ENCODE data around the gene NFATC2IP.

DNA sequence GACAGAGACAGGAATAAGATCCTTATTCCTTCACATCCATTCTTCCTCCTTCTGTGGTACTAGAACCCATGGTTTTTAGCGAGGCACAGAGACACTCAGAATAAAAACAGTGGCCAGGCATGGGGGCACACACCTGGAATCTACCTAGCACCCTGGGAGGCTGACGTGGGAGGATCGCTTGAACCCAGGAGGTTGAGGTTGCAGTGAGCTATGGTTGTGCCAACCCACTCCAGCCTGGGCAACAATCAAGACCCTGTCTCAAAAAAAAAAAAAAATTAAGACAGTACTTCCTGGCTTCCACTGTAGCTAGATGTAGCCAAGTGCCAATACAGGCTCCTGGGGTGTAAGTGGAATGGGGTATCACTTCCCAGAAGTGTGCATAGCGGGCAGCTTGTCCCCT, 16.4 kb downstream of the NFATC2IP start:
- TF ChIP-seq EZH2phosphoT487 (IDR thresholded peaks at IDR 0.05; ENCODE audit: insufficient read depth, low read depth): no peak
- TF ChIP-seq EZH2 (IDR thresholded peaks at IDR 0.05; ENCODE audit: insufficient read depth, poor library complexity, severe bottlenecking): no peak

Data from GM23248 (cell line).